Mesenchymal stem cell (in vitro differentiated cells and primary cell): ENCODE measurements around the gene ANKS1B.
A peak's percentile ranks its signal among the peaks of the same experiment; 100 is the strongest.

ENCODE experiments used
- DNase-seq: peaks from one replicate; pipeline ENCODE4 v3.0.0-alpha.2; 2013
- H2AFZ ChIP-seq: one replicate; pipeline ENCODE4 v1.6.1; 2013; ENCODE audit warnings: low read depth, mild to moderate bottlenecking, control low read depth, inconsistent platforms, low read length, moderate library complexity
- H2AK5ac ChIP-seq: 2 replicates; pipeline ENCODE4 v1.6.1; 2013; ENCODE audit warnings: low read length, moderate library complexity, mild to moderate bottlenecking, inconsistent platforms; ENCODE audit not compliant: severe bottlenecking
- H2BK120ac ChIP-seq: one replicate; pipeline ENCODE4 v1.6.1; 2013; ENCODE audit warnings: low read depth, mild to moderate bottlenecking, inconsistent platforms, low read length, moderate library complexity
- H2BK12ac ChIP-seq, 2 experiments: one replicate each; pipeline ENCODE4 v1.6.1; 2013; ENCODE audit warnings: inconsistent platforms in 2 of 2, low read length in 2 of 2, mild to moderate bottlenecking in 2 of 2, moderate library complexity in 2 of 2, control low read depth in 1 of 2
- H2BK15ac ChIP-seq: one replicate; pipeline ENCODE4 v1.6.1; 2013; ENCODE audit warnings: mild to moderate bottlenecking, low read depth, inconsistent platforms; ENCODE audit not compliant: poor library complexity, severe bottlenecking
- H2BK5ac ChIP-seq: 2 replicates; pipeline ENCODE4 v1.6.1; 2013; ENCODE audit warnings: low read depth, mild to moderate bottlenecking, low read length, control low read depth, inconsistent platforms; ENCODE audit not compliant: poor library complexity, severe bottlenecking
- H3K14ac ChIP-seq, 2 experiments: one replicate each; pipeline ENCODE4 v1.6.1; 2013; ENCODE audit warnings: inconsistent platforms in 2 of 2, low read length in 2 of 2, control low read depth in 1 of 2, mild to moderate bottlenecking in 1 of 2, moderate library complexity in 1 of 2
- H3K18ac ChIP-seq, 2 experiments: one replicate each; pipeline ENCODE4 v1.6.1; 2013; ENCODE audit warnings: inconsistent platforms in 2 of 2, low read length in 2 of 2, control low read depth in 1 of 2, low read depth in 1 of 2, mild to moderate bottlenecking in 1 of 2
- H3K23ac ChIP-seq, 2 experiments: one replicate each; pipeline ENCODE4 v1.6.1; 2013; ENCODE audit warnings: inconsistent platforms in 2 of 2, low read length in 2 of 2, mild to moderate bottlenecking in 2 of 2, moderate library complexity in 2 of 2, control low read depth in 1 of 2
- H3K27ac ChIP-seq: 2 replicates; pipeline ENCODE4 v1.5.1; 2013; ENCODE audit warnings: mild to moderate bottlenecking, moderate library complexity, low read length, control low read depth, inconsistent platforms; ENCODE audit not compliant: poor library complexity, severe bottlenecking
- H3K27me3 ChIP-seq, 2 experiments: 2 replicates each; pipeline versions ENCODE4 v1.6.1 to v1.7.0; 2013; ENCODE audit warnings: low read length in 2 of 2, mild to moderate bottlenecking in 2 of 2, moderate library complexity in 2 of 2, control low read depth in 1 of 2, inconsistent platforms in 1 of 2; ENCODE audit not compliant: control insufficient read depth in 1 of 2, insufficient read depth in 1 of 2
- H3K36me3 ChIP-seq, 2 experiments: 2 replicates each; pipeline versions ENCODE4 v1.6.1 to v1.7.0; 2013; ENCODE audit warnings: low read length in 2 of 2, control low read depth in 1 of 2, inconsistent platforms in 1 of 2, low read depth in 1 of 2, mild to moderate bottlenecking in 1 of 2; ENCODE audit not compliant: insufficient read depth in 2 of 2, control insufficient read depth in 1 of 2
- H3K4ac ChIP-seq, 2 experiments: one replicate each; pipeline ENCODE4 v1.6.1; 2013; ENCODE audit warnings: inconsistent platforms in 2 of 2, low read length in 2 of 2, mild to moderate bottlenecking in 2 of 2, moderate library complexity in 2 of 2, control low read depth in 1 of 2, low read depth in 1 of 2
- H3K4me1 ChIP-seq: 2 replicates; pipeline ENCODE4 v1.6.1; 2013; ENCODE audit warnings: low read depth, low read length, control low read depth; ENCODE audit not compliant: control insufficient read depth, insufficient read depth
- H3K4me2 ChIP-seq: 2 replicates; pipeline ENCODE4 v1.6.1; 2013; ENCODE audit warnings: low read length, mild to moderate bottlenecking, inconsistent platforms; ENCODE audit not compliant: poor library complexity, severe bottlenecking
- H3K4me3 ChIP-seq, 2 experiments: 2 replicates each; pipeline versions ENCODE4 v1.5.1 to v1.7.0; 2013; ENCODE audit warnings: low read length in 2 of 2, mild to moderate bottlenecking in 2 of 2, control low read depth in 1 of 2, low read depth in 1 of 2; ENCODE audit not compliant: insufficient read depth in 1 of 2
- H3K79me1 ChIP-seq: replicated peaks from 2 replicates; pipeline ENCODE4 v1.6.1; 2013; ENCODE audit warnings: mild to moderate bottlenecking, control low read depth, low read length, inconsistent platforms; ENCODE audit not compliant: poor library complexity, severe bottlenecking
- H3K9ac ChIP-seq: 2 replicates; pipeline ENCODE4 v1.7.0; 2013; ENCODE audit warnings: mild to moderate bottlenecking, low read length, moderate library complexity
- H3K9me3 ChIP-seq: 2 replicates; pipeline ENCODE4 v1.7.0; 2013; ENCODE audit warnings: mild to moderate bottlenecking, low read length; ENCODE audit not compliant: control insufficient read depth
- H4K8ac ChIP-seq: one replicate; pipeline ENCODE4 v1.6.1; 2013; ENCODE audit warnings: inconsistent platforms, mild to moderate bottlenecking, low read length, moderate library complexity
- H4K91ac ChIP-seq: one replicate; pipeline ENCODE4 v1.6.1; 2013; ENCODE audit warnings: mild to moderate bottlenecking, low read length, inconsistent platforms
- WGBS: methylation state at CpG from one replicate; pipeline ENCODE4 v1.1.7; 2013; ENCODE audit warnings: mixed read lengths; 5-methylcytosine and 5-hydroxymethylcytosine counted together

The ANKS1B gene

GRCh38 chr12:99131751-99132199, 853.0 kb downstream of the ANKS1B start:
- Histone ChIP-seq H2BK120ac (no peak overlapping the region), H3K18ac (no peak overlapping the region), H3K36me3 (no peaks in the 10 kb centered on the region), H3K27ac (no peak overlapping the region), H3K9ac (peak overlapping the region; percentile 51), H3K4me2 (no peak overlapping the region), H2BK12ac (no peak overlapping the region), H3K4me1 (peaks cover 2% of the 10 kb centered on the region), H3K9me3 (no peaks in the 10 kb centered on the region), H3K14ac (no peak overlapping the region), H4K91ac (no peak overlapping the region), H3K79me1 (no peaks in the 10 kb centered on the region), H2BK5ac (no peak overlapping the region), H4K8ac (no peak overlapping the region), H2AFZ (no peak overlapping the region), H2BK15ac (no peak overlapping the region), H3K4me3 (peak overlapping the region in 1 of 2 experiments; percentile 69), H3K4ac (no peak overlapping the region), H3K27me3 (no peaks in the 10 kb centered on the region), H3K23ac (no peak overlapping the region), H2AK5ac (no peak overlapping the region)
- no peak for DNase-seq
- 11% methylated on average over 7 of the region's 7 CpGs for WGBS

GRCh38 chr12:99130808-99131553, 853.8 kb downstream of the ANKS1B start:
- H2BK5ac ChIP-seq: no peak overlapping the region
- DNase-seq: no peak
- H3K4ac ChIP-seq: no peak overlapping the region
- H3K79me1 ChIP-seq: no peaks in the 10 kb centered on the region
- no peak overlapping the region for H3K23ac ChIP-seq
- no peaks in the 10 kb centered on the region for H3K9me3 ChIP-seq
- H3K27me3 ChIP-seq: no peaks in the 10 kb centered on the region
- no peak overlapping the region for H2BK15ac ChIP-seq
- H3K9ac ChIP-seq: peak overlapping the region; percentile 51
- WGBS: 30% methylated on average over 3 of the region's 3 CpGs
- no peak overlapping the region for H2AK5ac ChIP-seq
- no peak overlapping the region for H2BK120ac ChIP-seq
- H3K4me3 ChIP-seq: peak overlapping the region in 1 of 2 experiments; percentile 69
- H3K18ac ChIP-seq: no peak overlapping the region
- no peak overlapping the region for H3K4me2 ChIP-seq
- no peak overlapping the region for H4K8ac ChIP-seq
- H3K4me1 ChIP-seq: peaks cover 2% of the 10 kb centered on the region
- H4K91ac ChIP-seq: no peak overlapping the region
- H3K27ac ChIP-seq: no peak overlapping the region
- no peak overlapping the region for H2AFZ ChIP-seq
- no peaks in the 10 kb centered on the region for H3K36me3 ChIP-seq
- no peak overlapping the region for H3K14ac ChIP-seq
- H2BK12ac ChIP-seq: no peak overlapping the region

GRCh38 chr12:99128246-99128802, 856.4 kb downstream of the ANKS1B start:
- H3K4me1 ChIP-seq: peaks cover 2% of the 10 kb centered on the region
- no peak overlapping the region for H2BK15ac ChIP-seq
- H3K4ac ChIP-seq: no peak overlapping the region
- H3K9ac ChIP-seq: no peak overlapping the region
- H3K27ac ChIP-seq: no peak overlapping the region
- WGBS: 26% methylated on average over 1 of the region's 1 CpG
- H3K9me3 ChIP-seq: no peaks in the 10 kb centered on the region
- no peak overlapping the region for H4K91ac ChIP-seq
- H2BK5ac ChIP-seq: no peak overlapping the region
- H2AFZ ChIP-seq: no peak overlapping the region
- DNase-seq: no peak
- no peak overlapping the region for H3K4me3 ChIP-seq
- H3K23ac ChIP-seq: no peak overlapping the region
- H4K8ac ChIP-seq: no peak overlapping the region
- no peak overlapping the region for H3K14ac ChIP-seq
- H2AK5ac ChIP-seq: no peak overlapping the region
- H3K18ac ChIP-seq: no peak overlapping the region
- H3K79me1 ChIP-seq: no peaks in the 10 kb centered on the region
- H2BK12ac ChIP-seq: no peak overlapping the region
- H2BK120ac ChIP-seq: no peak overlapping the region
- H3K27me3 ChIP-seq: no peaks in the 10 kb centered on the region
- H3K36me3 ChIP-seq: no peaks in the 10 kb centered on the region
- H3K4me2 ChIP-seq: no peak overlapping the region

GRCh38 chr12:99122959-99123358, 861.8 kb downstream of the ANKS1B start:
- Histone ChIP-seq H3K18ac (no peak overlapping the region), H3K27ac (no peak overlapping the region), H3K9ac (no peak overlapping the region), H3K4me3 (no peak overlapping the region), H3K9me3 (no peaks in the 10 kb centered on the region), H2BK120ac (no peak overlapping the region), H3K27me3 (no peaks in the 10 kb centered on the region), H2BK12ac (no peak overlapping the region), H4K91ac (no peak overlapping the region), H3K23ac (no peak overlapping the region), H3K4me2 (no peak overlapping the region), H2AK5ac (no peak overlapping the region), H3K4ac (no peak overlapping the region), H2AFZ (no peak overlapping the region), H2BK5ac (no peak overlapping the region), H2BK15ac (no peak overlapping the region), H3K14ac (no peak overlapping the region), H3K4me1 (no peaks in the 10 kb centered on the region), H3K36me3 (no peaks in the 10 kb centered on the region), H3K79me1 (no peaks in the 10 kb centered on the region), H4K8ac (no peak overlapping the region)
- 11% methylated on average over 2 of the region's 2 CpGs for WGBS
- DNase-seq: no peak
